H7 (cell line): ENCODE data around the gene DLAT. TPM values are rescaled to one million over a fixed set of nuclear protein-coding genes. Genes with fewer than 3 reads are reported as not detected.
"Not testable (repeated sequence)": the region's sequence is repeated elsewhere in the genome, so short reads cannot be mapped to it uniquely, and the experiment has no call there.

ENCODE experiments used
- DNase-seq: peaks from one replicate; pipeline ENCODE4 v3.0.0; 2012
- H3K27me3 ChIP-seq: 2 replicates; pipeline ENCODE4 v1.6.0; 2011; ENCODE audit warnings: mild to moderate bottlenecking, low read length; ENCODE audit not compliant: control insufficient read depth, insufficient read depth
- H3K36me3 ChIP-seq: replicated peaks from 2 replicates; pipeline ENCODE4 v1.5.1; 2011; ENCODE audit warnings: low read length; ENCODE audit not compliant: control insufficient read depth, insufficient read depth
- H3K4me3 ChIP-seq: 2 replicates; pipeline ENCODE4 v1.5.1; 2011; ENCODE audit warnings: low read depth, mild to moderate bottlenecking, control low read depth, low read length, moderate library complexity; ENCODE audit not compliant: insufficient read depth
- total RNA-seq: library from RNA; depleted of rRNA; stranded (reverse); fragments of >200 nt; shearing (Covaris generic); gene quantifications from 2 replicates; pipeline ENCODE4 v1.2.3, GENCODE V29; 2014

DLAT gene
- total RNA-seq, 1 experiment from 2014 or later, result 94.0 TPM

DNA sequence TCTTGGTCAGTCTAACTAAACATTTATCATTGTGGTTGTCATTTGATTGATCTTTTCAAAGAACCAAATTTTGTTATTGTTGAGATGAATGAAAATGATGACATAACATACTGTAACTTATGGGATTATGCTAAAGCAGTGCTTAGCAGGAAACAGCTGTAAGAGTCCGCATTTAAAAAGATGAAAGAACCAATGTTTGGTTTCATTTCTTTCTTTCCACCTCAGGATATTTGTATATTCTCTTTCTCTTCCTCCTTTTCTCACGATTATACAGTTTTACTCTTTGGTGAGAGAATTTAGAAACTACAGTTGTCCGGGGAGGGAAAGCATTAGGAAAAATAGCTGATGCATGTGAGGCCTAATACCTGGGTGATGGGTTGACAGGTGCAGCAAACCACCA, 25.5 kb downstream of the DLAT start:
- Histone ChIP-seq H3K4me3 (no peak overlapping the region), H3K36me3 (peaks cover 5% of the 10 kb centered on the region), H3K27me3 (no peaks in the 10 kb centered on the region)

DNA sequence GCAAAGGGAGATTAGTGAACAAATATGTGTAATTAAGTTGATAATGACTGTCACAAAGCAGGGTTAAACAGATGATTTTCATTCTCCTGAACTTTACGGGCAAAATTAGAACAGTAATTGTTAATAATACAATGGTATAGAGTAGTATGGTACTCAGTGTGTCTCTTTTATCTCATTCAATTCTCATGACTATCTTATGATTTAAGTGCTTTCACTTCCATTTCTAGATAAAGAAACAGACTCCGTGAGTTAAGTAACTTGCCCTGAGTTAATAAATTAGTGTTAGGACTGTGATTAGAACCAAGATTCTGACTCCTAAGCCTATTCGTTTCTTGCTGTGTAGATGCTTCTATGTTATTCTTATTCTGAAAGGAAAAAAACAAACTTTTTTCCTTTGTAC, 26.6 kb downstream of the DLAT start:
- no peaks in the 10 kb centered on the region for H3K27me3 ChIP-seq
- peaks cover 5% of the 10 kb centered on the region for H3K36me3 ChIP-seq
- no peak for DNase-seq
- no peak overlapping the region for H3K4me3 ChIP-seq

More for the DNA sequence above, 25.5 kb downstream of the DLAT start:
- DNase-seq, result no peak

DNA sequence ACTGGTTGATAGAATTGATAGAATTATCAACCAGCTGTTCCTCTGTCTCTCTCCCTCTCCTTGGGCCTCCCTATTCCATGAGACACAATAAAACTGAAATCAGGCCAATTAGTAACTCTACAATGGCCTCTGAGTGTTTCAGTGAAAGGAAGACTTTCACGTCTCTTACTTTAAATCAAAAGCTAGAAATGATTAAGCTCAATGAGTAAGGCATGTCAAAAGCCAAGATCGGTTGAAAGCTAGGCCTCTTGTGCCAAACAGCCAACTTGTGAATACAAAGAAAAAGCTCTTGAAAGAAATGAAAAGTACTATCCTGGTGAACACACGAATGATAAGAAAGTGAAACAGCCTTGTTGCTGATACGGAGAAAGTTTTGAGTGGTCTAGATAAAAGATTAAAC, 32.0 kb downstream of the DLAT start:
- Histone ChIP-seq H3K36me3 (peaks cover 10% of the 10 kb centered on the region), H3K27me3 (no peaks in the 10 kb centered on the region), H3K4me3 (no peak overlapping the region)
- DNase-seq, result no peak

DNA sequence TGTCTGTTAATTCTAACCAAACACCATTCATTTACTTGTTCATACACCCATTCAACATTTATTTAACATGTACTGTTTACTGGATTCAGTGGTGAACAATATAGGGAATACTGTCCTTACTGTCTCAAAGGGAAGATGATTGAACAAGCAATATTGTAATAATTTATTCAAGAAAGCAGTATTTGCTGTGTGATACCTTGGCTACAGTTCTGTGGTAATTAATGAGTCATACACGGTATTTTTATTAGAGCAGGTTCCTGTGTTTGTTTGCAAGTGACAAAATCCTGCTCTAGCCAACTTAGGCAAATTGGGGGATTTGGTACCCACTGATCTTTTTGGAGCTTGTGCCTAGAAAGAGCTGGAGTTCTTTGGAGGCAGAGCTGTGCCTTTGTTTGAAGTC, 32.9 kb downstream of the DLAT start:
- H3K36me3 ChIP-seq, result peaks cover 11% of the 10 kb centered on the region
- no peak overlapping the region for H3K4me3 ChIP-seq
- DNase-seq, result no peak
- no peaks in the 10 kb centered on the region for H3K27me3 ChIP-seq

DNA sequence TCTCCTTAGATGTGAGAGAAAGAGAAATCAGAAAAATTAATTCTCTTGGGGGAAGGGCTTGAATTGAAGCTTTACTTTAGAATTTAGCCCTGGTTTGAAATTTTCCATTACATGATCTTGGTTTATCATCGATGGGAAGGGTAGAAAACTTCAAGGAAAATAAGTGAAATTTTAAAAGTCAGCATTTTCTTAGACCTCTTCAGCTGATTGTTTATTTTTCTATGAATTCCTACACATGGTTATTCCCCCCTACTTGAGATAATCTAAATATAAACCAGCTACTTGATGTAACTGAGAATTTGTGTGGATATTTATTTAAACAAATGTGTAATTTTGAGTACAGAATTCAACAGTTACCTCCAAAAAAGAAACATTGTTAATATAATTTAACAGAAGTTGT, 37.7 kb downstream of the DLAT start:
- Histone ChIP-seq H3K27me3 (no peaks in the 10 kb centered on the region), H3K36me3 (peaks cover 9% of the 10 kb centered on the region), H3K4me3 (no peak overlapping the region)
- DNase-seq, result no peak

DNA sequence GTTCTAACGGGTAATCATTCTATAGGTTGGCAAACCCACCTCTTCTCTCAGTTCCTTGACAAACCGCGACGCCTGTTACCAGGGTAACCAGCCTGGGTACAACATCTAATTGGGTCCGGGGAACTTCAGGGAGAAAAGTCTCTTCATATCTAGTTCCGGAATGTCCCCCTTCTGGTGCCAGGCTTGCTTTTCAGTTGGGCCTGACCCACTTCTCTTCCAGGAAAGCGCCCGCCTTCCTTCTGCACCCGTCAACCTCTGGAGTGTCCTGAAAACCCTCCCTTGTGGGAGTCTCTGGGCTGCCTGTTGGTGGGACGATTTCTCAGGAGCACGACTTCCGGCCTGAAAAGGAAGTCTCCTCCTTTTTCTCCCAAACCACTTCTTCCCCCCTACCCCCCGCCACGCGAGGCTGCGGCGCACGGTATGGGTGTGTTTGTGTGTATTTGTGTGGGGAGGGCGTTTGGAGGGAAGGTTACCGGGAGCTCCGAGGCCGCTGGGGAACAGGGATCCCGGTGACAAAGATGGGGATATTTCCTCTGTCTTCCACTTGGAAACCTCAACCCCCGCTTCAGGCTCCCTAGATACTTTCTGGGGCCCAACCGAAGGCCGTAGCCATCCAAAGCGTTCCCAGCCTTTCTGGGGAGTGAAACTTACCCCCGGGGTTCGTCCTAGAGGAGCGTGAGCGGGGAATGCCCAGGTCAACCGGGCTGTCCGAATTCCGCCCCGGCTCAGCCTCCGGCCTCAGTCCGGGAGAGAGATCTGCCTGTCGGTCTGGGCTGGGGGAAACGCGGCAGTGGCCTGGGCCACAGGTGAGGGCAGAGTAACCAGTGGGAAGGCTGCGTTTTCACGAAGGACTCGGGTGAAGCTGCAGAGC, 49.0 kb downstream of the DLAT start, which contains the start of the genes NKAPD1 and PIH1D2:
NKAPD1 (plus strand) TSS at position 359 of the 871 bp plus-strand sequence. CDS start 1,276 bp downstream, outside the sequence.
PIH1D2 (minus strand) TSS at position 77 of the 871 bp plus-strand sequence. CDS start 843 bp downstream, outside the sequence.
- Histone ChIP-seq H3K36me3 (peaks cover 7% of the 10 kb centered on the region), H3K4me3 (peak within 1 kb of the TSS; percentile 88), H3K27me3 (no peaks in the 10 kb centered on the region)
- DNase-seq, result peak; percentile 82

DNA sequence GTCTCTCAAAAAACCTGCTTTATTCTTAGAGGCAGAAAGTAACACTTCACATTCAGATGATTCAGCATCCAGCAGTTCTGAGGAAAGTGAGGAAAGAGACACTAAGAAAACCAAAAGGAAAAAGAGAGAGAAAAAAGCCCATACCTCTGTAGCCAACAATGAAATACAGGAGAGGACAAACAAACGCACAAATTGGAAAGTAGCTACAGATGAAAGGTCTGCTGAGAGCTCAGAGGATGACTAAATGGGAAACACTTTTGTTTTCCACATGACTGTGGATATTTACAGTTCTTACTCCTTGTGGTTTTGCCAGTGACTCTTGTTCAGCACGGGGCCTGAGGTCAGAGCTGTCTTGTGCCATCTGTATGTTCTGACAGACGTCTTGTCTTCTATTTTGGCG, 57.5 kb downstream of the DLAT start:
- Histone ChIP-seq H3K36me3 (peaks cover 15% of the 10 kb centered on the region), H3K27me3 (no peaks in the 10 kb centered on the region), H3K4me3 (no peak overlapping the region)
- DNase-seq, result no peak

DNA sequence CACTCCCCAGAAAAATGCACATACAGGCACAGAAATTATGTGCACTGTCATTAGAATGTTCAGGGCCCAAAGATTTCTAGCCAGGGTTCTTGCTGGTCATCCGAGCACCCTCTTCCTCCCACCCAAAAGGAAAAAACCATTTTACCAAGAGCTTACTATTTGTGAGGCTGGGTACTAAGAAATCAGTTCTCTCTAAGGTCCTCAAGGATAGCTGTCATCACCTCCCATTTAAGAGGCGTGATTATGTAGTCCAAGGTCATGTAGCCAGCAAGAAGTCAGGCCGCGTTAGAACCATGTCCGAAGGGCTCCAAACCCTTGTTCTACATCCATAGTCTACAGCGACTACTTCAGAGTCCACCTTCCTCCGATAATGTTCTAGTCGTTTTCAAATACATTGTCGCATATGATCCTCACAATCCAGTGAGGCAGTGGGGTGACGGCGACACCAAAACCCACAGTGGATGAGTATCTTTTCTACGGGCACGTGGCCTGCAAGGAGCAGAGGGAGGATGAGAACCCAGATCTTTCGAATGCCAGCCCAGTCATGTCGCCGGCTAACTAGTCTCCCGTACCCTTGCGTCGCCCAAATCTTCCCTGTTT, 60.7 kb downstream of the DLAT start:
- DNase-seq, result no peak
- H3K4me3 ChIP-seq, result peak overlapping the region; percentile 96
- H3K36me3 ChIP-seq, result peaks cover 25% of the 10 kb centered on the region
- H3K27me3 ChIP-seq, result no peaks in the 10 kb centered on the region

DNA sequence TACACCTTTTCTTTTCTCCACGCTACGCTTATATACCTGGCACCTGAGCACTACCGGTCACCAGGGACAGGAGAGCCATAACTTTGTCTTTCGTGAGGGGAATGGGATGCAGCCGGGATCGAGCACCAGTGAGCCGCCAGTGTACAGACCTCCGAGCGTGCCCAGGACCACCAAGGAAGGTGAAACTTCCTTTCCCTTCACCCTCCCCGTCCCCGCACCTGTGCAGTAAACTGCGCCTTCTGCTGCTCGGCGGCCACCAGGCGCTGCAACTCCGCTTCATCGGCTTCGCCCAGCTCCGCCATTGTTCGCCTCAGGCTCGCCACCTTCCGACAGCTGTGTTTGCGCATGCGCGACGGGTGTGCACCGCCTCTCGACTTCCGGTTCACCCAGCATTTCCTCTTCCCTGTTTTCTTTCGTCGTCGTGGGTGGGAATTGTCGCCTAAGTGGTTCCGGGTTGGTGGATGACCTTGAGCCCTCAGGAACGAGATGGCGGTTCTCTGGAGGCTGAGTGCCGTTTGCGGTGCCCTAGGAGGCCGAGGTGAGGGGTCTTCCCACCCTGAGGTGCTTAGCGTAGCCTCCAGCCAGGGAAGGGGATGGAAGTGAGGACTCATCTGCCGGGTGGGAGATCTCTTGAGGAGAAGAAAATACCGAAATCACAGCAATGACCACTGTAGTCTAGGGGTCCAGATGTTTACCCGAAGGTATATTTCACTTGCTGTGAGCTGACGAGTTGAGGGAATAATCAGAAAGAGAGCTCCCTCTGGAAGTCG, 61.4 kb downstream of the DLAT start, which contains the start of the genes SDHD and TIMM8B:
SDHD (plus strand) TSS at position 452 of the 770 bp plus-strand sequence; CDS start at position 487, 35 bp downstream.
TIMM8B (minus strand) TSS at position 335 of the 770 bp plus-strand sequence; CDS start at position 302, 33 bp downstream.
- peak; percentile 89 for DNase-seq
- Histone ChIP-seq H3K4me3 (peak within 1 kb of the TSS; percentile 96), H3K27me3 (no peaks in the 10 kb centered on the region), H3K36me3 (peaks cover 30% of the 10 kb centered on the region)

DNA sequence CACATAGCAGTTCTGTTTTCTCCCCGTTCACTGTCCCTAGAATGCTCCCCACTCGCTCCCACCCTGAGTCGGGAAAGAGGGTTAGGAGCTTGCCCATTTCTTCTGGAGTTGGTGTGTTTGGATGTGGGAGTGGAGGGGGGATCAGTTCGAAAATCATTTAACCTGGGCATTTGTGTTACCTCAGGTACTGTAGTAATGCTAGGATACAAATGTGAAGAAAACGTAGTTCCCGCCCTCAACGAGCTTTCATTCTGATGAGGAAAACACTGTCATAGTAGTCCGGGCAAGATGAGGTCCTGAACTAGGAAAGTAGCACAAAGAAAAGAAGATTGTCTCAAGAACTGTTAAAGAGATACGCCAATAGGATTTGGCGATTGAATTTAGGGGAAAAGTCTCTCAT, 62.0 kb downstream of the DLAT start:
- peaks cover 31% of the 10 kb centered on the region for H3K36me3 ChIP-seq
- H3K27me3 ChIP-seq, result no peaks in the 10 kb centered on the region
- no peak for DNase-seq
- H3K4me3 ChIP-seq, result peak overlapping the region; percentile 96

DNA sequence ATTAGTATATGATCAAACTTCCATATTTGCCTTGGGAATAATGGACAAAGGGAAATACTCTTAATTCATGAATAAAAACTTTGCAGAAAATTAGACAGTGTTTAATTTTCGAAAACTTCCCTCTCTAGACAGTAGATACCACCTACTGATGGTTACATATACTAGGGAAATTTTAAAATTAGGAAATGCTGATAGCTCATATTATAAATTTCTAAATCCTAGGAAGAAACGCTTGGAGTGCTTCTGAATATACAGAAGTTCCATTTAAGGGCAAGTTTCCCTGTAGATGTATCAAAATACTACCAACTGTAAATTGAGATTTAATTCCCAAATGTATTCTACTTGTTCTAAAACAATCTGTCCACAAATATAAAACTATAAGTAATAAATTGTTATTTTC, 70.1 kb downstream of the DLAT start:
- H3K36me3 ChIP-seq, result peaks cover 11% of the 10 kb centered on the region
- DNase-seq, H3K4me3 ChIP-seq, H3K27me3 ChIP-seq: not testable (repeated sequence)

DNA sequence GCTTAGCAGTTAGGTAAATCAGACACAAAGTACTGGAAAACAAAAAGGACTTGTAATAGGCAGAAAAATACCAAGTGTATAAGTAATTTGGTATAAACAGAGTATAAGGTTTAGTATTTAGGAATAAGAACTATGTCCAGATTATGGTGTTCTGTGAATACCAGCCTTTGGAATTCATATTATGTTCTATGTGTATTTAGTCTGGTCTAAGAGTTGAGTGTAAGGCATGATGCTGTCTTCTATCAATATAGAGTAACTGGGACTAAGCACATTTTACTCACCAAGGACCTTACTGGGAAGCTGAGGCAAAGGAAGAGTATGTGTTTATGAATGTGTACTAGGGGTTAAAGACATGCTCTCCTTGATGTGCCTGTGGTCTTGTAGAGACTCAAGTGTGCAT, 71.0 kb downstream of the DLAT start:
- Histone ChIP-seq H3K4me3 (no peak overlapping the region), H3K36me3 (peaks cover 9% of the 10 kb centered on the region), H3K27me3 (no peaks in the 10 kb centered on the region)
- no peak for DNase-seq

DNA sequence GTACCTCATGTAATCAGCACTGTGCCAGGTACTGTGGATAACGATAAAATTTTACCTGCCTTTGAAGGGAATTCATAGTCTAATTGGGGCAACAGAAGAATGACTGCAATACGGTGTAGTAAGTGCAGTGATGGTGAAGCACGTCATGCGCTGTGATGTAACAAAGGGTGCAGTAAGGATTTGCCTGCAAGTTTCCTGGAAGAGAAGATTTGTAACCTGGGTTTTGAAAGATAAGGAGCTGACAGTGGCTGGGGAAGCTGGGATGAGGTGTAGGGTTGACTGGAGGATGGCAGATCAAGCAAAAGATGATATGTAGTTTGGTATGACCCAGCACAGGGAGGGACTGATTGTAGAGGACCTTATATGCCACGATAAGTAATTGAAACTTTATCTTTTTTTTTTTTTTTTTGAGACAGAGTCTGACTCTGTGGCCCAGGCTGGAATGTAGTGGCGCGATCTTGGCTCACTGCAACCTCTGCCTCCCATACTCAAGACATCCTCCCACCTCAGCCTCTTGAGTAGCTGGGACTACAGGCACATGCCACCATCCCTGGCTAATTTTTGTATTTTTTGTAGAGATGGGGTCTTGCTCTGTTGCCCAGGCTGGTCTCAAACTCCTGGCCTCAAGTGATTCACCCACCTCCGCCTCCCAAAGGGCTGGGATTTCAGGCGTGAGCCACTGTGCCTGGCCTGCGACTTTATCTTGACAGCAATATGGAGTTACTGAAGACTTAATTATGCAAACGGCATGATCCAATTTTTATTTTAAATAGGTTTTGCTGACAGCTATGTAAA, 72.7 kb downstream of the DLAT start:
- DNase-seq, result no peak
- H3K4me3 ChIP-seq, result no peak overlapping the region
- no peaks in the 10 kb centered on the region for H3K27me3 ChIP-seq
- H3K36me3 ChIP-seq, result peaks cover 3% of the 10 kb centered on the region

DNA sequence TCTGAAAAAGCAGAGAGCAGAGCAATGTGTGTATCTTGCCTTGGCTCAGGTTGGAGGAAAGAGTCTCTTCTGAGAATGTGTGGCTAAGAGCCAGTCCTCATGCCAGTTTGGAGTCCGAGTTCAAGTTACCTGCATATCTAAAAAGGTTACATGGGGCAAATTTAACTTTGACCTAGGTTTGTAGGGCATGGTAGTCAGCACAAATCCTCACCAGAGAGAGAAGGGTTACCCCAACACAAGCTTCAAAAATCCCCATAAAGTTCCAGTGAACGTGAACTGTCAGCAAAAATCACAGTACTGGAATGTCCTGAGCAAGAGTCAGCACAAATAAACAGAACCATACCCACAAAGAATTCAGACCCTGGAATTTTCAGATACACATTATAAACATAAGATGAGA, 75.3 kb downstream of the DLAT start:
- no peak for DNase-seq
- Histone ChIP-seq H3K27me3 (no peaks in the 10 kb centered on the region), H3K36me3 (no peaks in the 10 kb centered on the region), H3K4me3 (no peak overlapping the region)
